H9 (cell line): ENCODE data around the gene OLA1. TPM values are rescaled to one million over a fixed set of nuclear protein-coding genes. Genes with fewer than 3 reads are reported as not detected.

Source experiments
- DNase-seq: peaks from one replicate; pipeline ENCODE4 v3.0.0-alpha.2; 2017
- H2AFZ ChIP-seq: one replicate; pipeline ENCODE4 v1.6.1; 2013; ENCODE audit warnings: mild to moderate bottlenecking, low read length, control low read depth, moderate library complexity
- H2AK5ac ChIP-seq: 2 replicates; pipeline ENCODE4 v1.6.1; 2013; ENCODE audit warnings: low read length, control low read depth, mixed read lengths; ENCODE audit not compliant: insufficient read length
- H2BK120ac ChIP-seq: one replicate; pipeline ENCODE4 v1.6.1; 2013; ENCODE audit warnings: low read depth, mild to moderate bottlenecking, low read length, control low read depth, inconsistent platforms; ENCODE audit not compliant: poor library complexity, severe bottlenecking
- H2BK12ac ChIP-seq: 2 replicates; pipeline ENCODE4 v1.6.1; 2013; ENCODE audit warnings: low read length, control low read depth, mixed read lengths, low read depth; ENCODE audit not compliant: insufficient read length
- H2BK15ac ChIP-seq: 2 replicates; pipeline ENCODE4 v1.6.1; 2013; ENCODE audit warnings: low read depth, low read length, control low read depth
- H2BK20ac ChIP-seq: one replicate; pipeline ENCODE4 v1.6.1; 2013; ENCODE audit warnings: low read depth, mild to moderate bottlenecking, low read length, control low read depth, inconsistent platforms; ENCODE audit not compliant: poor library complexity, severe bottlenecking
- H2BK5ac ChIP-seq: 2 replicates; pipeline ENCODE4 v1.6.1; 2013; ENCODE audit warnings: low read length, control low read depth, mixed read lengths; ENCODE audit not compliant: insufficient read length
- H3K14ac ChIP-seq: 2 replicates; pipeline ENCODE4 v1.6.1; 2013; ENCODE audit warnings: low read length, control low read depth; ENCODE audit not compliant: insufficient read depth
- H3K18ac ChIP-seq: 2 replicates; pipeline ENCODE4 v1.6.1; 2013; ENCODE audit warnings: low read depth, mild to moderate bottlenecking, mixed read lengths, low read length, control low read depth; ENCODE audit not compliant: insufficient read length
- H3K23ac ChIP-seq: 2 replicates; pipeline ENCODE4 v1.6.1; 2013; ENCODE audit warnings: low read length, control low read depth, mixed read lengths, low read depth; ENCODE audit not compliant: insufficient read length
- H3K23me2 ChIP-seq: 2 replicates; pipeline ENCODE4 v1.6.1; 2013; ENCODE audit warnings: low read depth, mild to moderate bottlenecking, mixed read lengths, low read length, control low read depth; ENCODE audit not compliant: insufficient read length, poor library complexity, severe bottlenecking
- H3K27ac ChIP-seq: 2 replicates; pipeline ENCODE4 v1.5.1; 2013; ENCODE audit warnings: low read length, control low read depth, mixed read lengths, low read depth; ENCODE audit not compliant: insufficient read length
- H3K27me3 ChIP-seq: 2 replicates; pipeline ENCODE4 v1.6.1; 2013; ENCODE audit warnings: low read length, control low read depth, inconsistent platforms; ENCODE audit not compliant: insufficient read depth
- H3K4ac ChIP-seq: 2 replicates; pipeline ENCODE4 v1.6.1; 2013; ENCODE audit warnings: low read depth, mild to moderate bottlenecking, control low read depth, inconsistent platforms, low read length, moderate library complexity
- H3K4me1 ChIP-seq: 2 replicates; pipeline ENCODE4 v1.6.1; 2013; ENCODE audit warnings: low read length, control low read depth, inconsistent platforms; ENCODE audit not compliant: insufficient read depth
- H3K4me2 ChIP-seq: 2 replicates; pipeline ENCODE4 v1.6.1; 2013; ENCODE audit warnings: low read length, control low read depth, mixed read lengths; ENCODE audit not compliant: insufficient read length, insufficient read depth
- H3K56ac ChIP-seq: 2 replicates; pipeline ENCODE4 v1.6.1; 2013; ENCODE audit warnings: low read depth, mild to moderate bottlenecking, mixed read lengths, low read length, control low read depth; ENCODE audit not compliant: insufficient read length
- H3K79me1 ChIP-seq: 2 replicates; pipeline ENCODE4 v1.6.1; 2013; ENCODE audit warnings: low read depth, mild to moderate bottlenecking, moderate library complexity, low read length, control low read depth, inconsistent platforms; ENCODE audit not compliant: insufficient read depth, poor library complexity, severe bottlenecking
- H3K79me2 ChIP-seq: 2 replicates; pipeline ENCODE4 v1.6.1; 2013; ENCODE audit warnings: low read length, control low read depth, inconsistent platforms; ENCODE audit not compliant: insufficient read depth
- H3K9ac ChIP-seq: 2 replicates; pipeline ENCODE4 v1.6.1; 2013; ENCODE audit warnings: low read length, control low read depth, mixed read lengths; ENCODE audit not compliant: insufficient read length; ENCODE audit errors: extremely low read depth
- H3K9me3 ChIP-seq: one replicate; pipeline ENCODE4 v1.6.1; 2013; ENCODE audit warnings: low read depth, low read length, inconsistent platforms; ENCODE audit not compliant: control insufficient read depth
- H3T11ph ChIP-seq: one replicate; pipeline ENCODE4 v1.6.1; 2013; ENCODE audit warnings: mild to moderate bottlenecking, low read length, control low read depth, inconsistent platforms
- H4K20me1 ChIP-seq: one replicate; pipeline ENCODE4 v1.6.1; 2013; ENCODE audit not compliant: control insufficient read depth, insufficient read length, insufficient read depth
- H4K5ac ChIP-seq: 2 replicates; pipeline ENCODE4 v1.6.1; 2013; ENCODE audit warnings: low read depth, mild to moderate bottlenecking, mixed read lengths, low read length, control low read depth; ENCODE audit not compliant: insufficient read length
- H4K8ac ChIP-seq: replicated peaks from 2 replicates; pipeline ENCODE4 v1.6.1; 2013; ENCODE audit warnings: low read length, control low read depth, mixed read lengths, low read depth; ENCODE audit not compliant: insufficient read length
- H4K91ac ChIP-seq: 2 replicates; pipeline ENCODE4 v1.6.1; 2013; ENCODE audit warnings: low read depth, mild to moderate bottlenecking, moderate library complexity, mixed read lengths, low read length, control low read depth; ENCODE audit not compliant: insufficient read length
- H3K27ac Mint-ChIP-seq, 3 experiments: 2 replicates in 2 of 3; 3 replicates in 1 of 3; pipeline ENCODE4 v1.8.0; 2020 to 2021; ENCODE audit warnings: mixed read lengths in 3 of 3, mild to moderate bottlenecking in 1 of 3, moderate library complexity in 1 of 3
- H3K27me3 Mint-ChIP-seq: 2 replicates; pipeline ENCODE4 v1.8.0; 2021; ENCODE audit warnings: low read depth, mild to moderate bottlenecking, moderate library complexity, mixed read lengths
- H3K36me3 Mint-ChIP-seq, 3 experiments: 2 replicates in 2 of 3; 3 replicates in 1 of 3; pipeline ENCODE4 v1.8.0; 2020 to 2021; ENCODE audit warnings: low read depth in 3 of 3, mixed read lengths in 3 of 3; ENCODE audit not compliant: insufficient read depth in 1 of 3
- H3K4me1 Mint-ChIP-seq, 2 experiments: 2 replicates each; pipeline ENCODE4 v1.8.0; 2020; ENCODE audit warnings: mixed read lengths in 2 of 2
- H3K4me3 Mint-ChIP-seq, 2 experiments: 2 replicates in 1 of 2; 3 replicates in 1 of 2; pipeline ENCODE4 v1.8.0; 2020 to 2021; ENCODE audit warnings: mild to moderate bottlenecking in 2 of 2, mixed read lengths in 2 of 2, moderate library complexity in 1 of 2
- H3K9me3 Mint-ChIP-seq, 2 experiments: 2 replicates in 1 of 2; 3 replicates in 1 of 2; pipeline ENCODE4 v1.8.0; 2020; ENCODE audit warnings: mild to moderate bottlenecking in 2 of 2, mixed read lengths in 2 of 2, moderate library complexity in 1 of 2
- WGBS: extraction: QIAGEN DNeasy Blood & Tissue Kit; methylation state at CpG from one replicate; pipeline ENCODE4 v1.1.7; 2013; ENCODE audit warnings: missing lambda C conversion rate, low lambda C conversion rate, mixed read lengths; ENCODE audit not compliant: insufficient read length; ENCODE audit errors: extremely low coverage; 5-methylcytosine and 5-hydroxymethylcytosine counted together
- total RNA-seq: library from RNA; stranded (reverse); gene quantifications from 2 replicates; pipeline ENCODE4 v1.2.1, GENCODE V29; 2021
- TF ChIP-seq, protein P1 (sequence below): fragments of 200-600 bp; sonication (generic); conservative IDR thresholded peaks from 3 replicates; pipeline ENCODE4 v1.8.0; 2021; ENCODE audit warnings: antibody characterized with exemption, mild to moderate bottlenecking

Gene OLA1
- total RNA-seq, 1 experiment from 2014 or later: 133 TPM

DNA sequence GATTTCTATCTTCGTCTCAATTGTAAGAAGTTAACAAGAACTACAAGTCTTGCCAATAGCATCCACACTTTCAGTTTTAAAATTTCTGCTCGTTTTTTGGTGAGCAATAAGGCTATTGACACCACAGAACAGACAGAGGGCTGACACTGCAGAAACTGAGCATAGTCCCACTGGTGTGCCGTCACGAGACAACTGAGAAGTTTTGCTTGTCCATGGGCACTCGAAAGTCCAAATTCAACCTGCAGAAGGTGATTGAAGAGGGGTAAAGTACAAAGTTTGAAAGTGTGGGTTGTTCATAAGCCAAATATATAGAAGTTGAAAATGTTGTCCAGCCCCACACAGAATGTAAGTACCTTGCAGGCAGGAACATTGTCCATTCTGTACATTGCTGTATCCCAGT lies 219.4 kb downstream of the OLA1 start:
- Mint-ChIP-seq H3K4me3 (no peak overlapping the region), H3K9me3 (no peaks in the 10 kb centered on the region), H3K27me3 (peaks cover 24% of the 10 kb centered on the region), H3K27ac (no peak overlapping the region), H3K4me1 (peaks cover 32 to 35% of the 10 kb centered on the region in 2 experiments), H3K36me3 (no peaks in the 10 kb centered on the region)
- no peak overlapping the region for H2BK120ac ChIP-seq
- no peak for DNase-seq
- no peak overlapping the region for H2BK12ac ChIP-seq
- H3K79me1 ChIP-seq: no peaks in the 10 kb centered on the region
- TF ChIP-seq, protein P1, sequence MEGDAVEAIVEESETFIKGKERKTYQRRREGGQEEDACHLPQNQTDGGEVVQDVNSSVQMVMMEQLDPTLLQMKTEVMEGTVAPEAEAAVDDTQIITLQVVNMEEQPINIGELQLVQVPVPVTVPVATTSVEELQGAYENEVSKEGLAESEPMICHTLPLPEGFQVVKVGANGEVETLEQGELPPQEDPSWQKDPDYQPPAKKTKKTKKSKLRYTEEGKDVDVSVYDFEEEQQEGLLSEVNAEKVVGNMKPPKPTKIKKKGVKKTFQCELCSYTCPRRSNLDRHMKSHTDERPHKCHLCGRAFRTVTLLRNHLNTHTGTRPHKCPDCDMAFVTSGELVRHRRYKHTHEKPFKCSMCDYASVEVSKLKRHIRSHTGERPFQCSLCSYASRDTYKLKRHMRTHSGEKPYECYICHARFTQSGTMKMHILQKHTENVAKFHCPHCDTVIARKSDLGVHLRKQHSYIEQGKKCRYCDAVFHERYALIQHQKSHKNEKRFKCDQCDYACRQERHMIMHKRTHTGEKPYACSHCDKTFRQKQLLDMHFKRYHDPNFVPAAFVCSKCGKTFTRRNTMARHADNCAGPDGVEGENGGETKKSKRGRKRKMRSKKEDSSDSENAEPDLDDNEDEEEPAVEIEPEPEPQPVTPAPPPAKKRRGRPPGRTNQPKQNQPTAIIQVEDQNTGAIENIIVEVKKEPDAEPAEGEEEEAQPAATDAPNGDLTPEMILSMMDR: no peak
- no peak overlapping the region for H2AFZ ChIP-seq
- H3K9ac ChIP-seq: no peak overlapping the region
- H4K5ac ChIP-seq: no peak overlapping the region
- H3K23ac ChIP-seq: no peak overlapping the region
- H3K4ac ChIP-seq: no peak overlapping the region
- no peaks in the 10 kb centered on the region for H3K27me3 ChIP-seq
- no peak overlapping the region for H2AK5ac ChIP-seq
- H2BK5ac ChIP-seq: no peak overlapping the region
- no peaks in the 10 kb centered on the region for H4K20me1 ChIP-seq
- peaks cover 3% of the 10 kb centered on the region; the same call in 1 of the 2 replicates for H3K4me1 ChIP-seq
- H3K18ac ChIP-seq: no peak overlapping the region
- H2BK15ac ChIP-seq: no peak overlapping the region
- H4K8ac ChIP-seq: no peak overlapping the region
- no peak overlapping the region for H3K14ac ChIP-seq
- H3K56ac ChIP-seq: no peak overlapping the region
- H4K91ac ChIP-seq: no peak overlapping the region
- H3K4me2 ChIP-seq: no peak overlapping the region
- H3K9me3 ChIP-seq: no peaks in the 10 kb centered on the region
- no peak overlapping the region for H3K27ac ChIP-seq
- H3K23me2 ChIP-seq: no peaks in the 10 kb centered on the region
- H3T11ph ChIP-seq: no peak overlapping the region
- no CpG with 5 or more reads among the region's 5 CpGs for WGBS
- H3K79me2 ChIP-seq: no peaks in the 10 kb centered on the region
- H2BK20ac ChIP-seq: no peak overlapping the region
